Tibial artery (tissue), 4 donors: Measurements from ENCODE around the gene PRKAG2.

ENCODE experiments used
- DNase-seq, 2 donors: peaks; one replicate each; pipeline ENCODE4 v3.0.0-alpha.2; 2019
- H3K27ac ChIP-seq, 2 donors: fragments of 200-600 bp; sonication (generic) in 1 of 2; 1 replicate in 1 of 2; 2 replicates in 1 of 2; pipeline ENCODE4 v1.5.1; 2018 to 2019; ENCODE audit warnings: mild to moderate bottlenecking in 1 of 2
- H3K27me3 ChIP-seq, 2 donors: fragments of 200-600 bp; sonication (generic) in 1 of 2; one replicate each; pipeline versions ENCODE4 v1.5.1 to v1.6.0; 2016 to 2019
- H3K36me3 ChIP-seq, 3 donors: fragments of 200-600 bp; sonication (generic) in 2 of 3; one replicate each; pipeline ENCODE4 v1.5.1; 2016 to 2019; ENCODE audit warnings: mild to moderate bottlenecking in 2 of 3
- H3K4me1 ChIP-seq, 4 donors: fragments of 200-600 bp; sonication (generic) in 2 of 4; 1 replicate in 3 of 4; 2 replicates in 1 of 4; pipeline ENCODE4 v1.5.1; 2016 to 2019
- H3K4me3 ChIP-seq, 2 donors: fragments of 200-600 bp; sonication (generic) in 1 of 2; 1 replicate in 1 of 2; 2 replicates in 1 of 2; pipeline ENCODE4 v1.5.1; 2018 to 2019; ENCODE audit warnings: mild to moderate bottlenecking in 2 of 2
- H3K9me3 ChIP-seq, 3 donors: fragments of 200-600 bp; sonication (generic) in 1 of 3; one replicate each; pipeline ENCODE4 v1.5.1; 2016 to 2019
- CTCF ChIP-seq, 2 experiments: fragments of 200-600 bp in 1 of 2; fragments of 450-650 bp in 1 of 2; IDR thresholded peaks; one replicate each; pipeline ENCODE4 v1.5.1; 2017 to 2019; ENCODE audit warnings: antibody characterized with exemption in 2 of 2, mild to moderate bottlenecking in 1 of 2, moderate library complexity in 1 of 2
- intact Hi-C: fragments of 100-400 bp; cut with DNase I; formaldehyde crosslinking; loops from one replicate; pipeline ENCODE4 v1.15.0; 2023; ENCODE audit warnings: low total_unique reads

Gene PRKAG2

GRCh38 chr7:151865070-151865670 lies 11.7 kb downstream of the PRKAG2 start:
- H3K27ac ChIP-seq: no peak overlapping the region

GRCh38 chr7:151864561-151864960 lies 12.4 kb downstream of the PRKAG2 start:
- no peaks in the 10 kb centered on the region for H3K9me3 ChIP-seq
- H3K4me1 ChIP-seq: peaks cover 0 to 18% (median 12%) of the 10 kb centered on the region in 4 donors

More at GRCh38 chr7:151865070-151865670, 11.7 kb downstream of the PRKAG2 start:
- H3K9me3 ChIP-seq: no peaks in the 10 kb centered on the region
- H3K4me1 ChIP-seq: peaks cover 0 to 22% (median 13%) of the 10 kb centered on the region in 4 donors
- DNase-seq: no peak
- no peaks in the 10 kb centered on the region for H3K27me3 ChIP-seq
- no peak for TF ChIP-seq CTCF (IDR thresholded peaks at IDR 0.05)
- H3K36me3 ChIP-seq: no peaks in the 10 kb centered on the region
- H3K4me3 ChIP-seq: no peak overlapping the region
- intact Hi-C loops: no loop called here

DNA sequence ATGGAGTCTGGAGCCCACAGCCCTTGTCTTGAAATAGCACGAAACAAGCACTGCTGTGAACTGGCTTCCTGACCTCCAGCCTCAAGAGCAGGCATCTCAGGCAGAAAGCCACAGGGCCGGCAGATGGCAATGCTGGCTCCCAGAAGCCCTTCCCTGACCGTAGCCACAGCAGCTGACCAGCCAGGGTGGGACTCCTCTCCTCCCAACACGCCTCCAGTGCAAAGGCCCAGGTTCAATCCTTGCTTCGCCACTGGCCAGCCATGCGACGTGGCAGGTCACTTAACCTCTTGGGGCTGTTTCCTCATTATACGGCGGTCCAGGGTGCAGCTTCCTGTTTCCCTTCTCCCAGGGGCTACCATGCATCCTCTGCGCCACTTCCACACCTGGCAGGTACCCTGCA lies 12.8 kb downstream of the PRKAG2 start:
- TF ChIP-seq CTCF (IDR thresholded peaks at IDR 0.05): no peak

More at GRCh38 chr7:151864561-151864960, 12.4 kb downstream of the PRKAG2 start:
- peaks cover 0 to 3% (median 0%) of the 10 kb centered on the region in 3 donors for H3K36me3 ChIP-seq
- no peak overlapping the region for H3K4me3 ChIP-seq
- DNase-seq: no peak
- no peak for TF ChIP-seq CTCF (IDR thresholded peaks at IDR 0.05)
- intact Hi-C loops: no loop called here
- no peak overlapping the region for H3K27ac ChIP-seq
- H3K27me3 ChIP-seq: no peaks in the 10 kb centered on the region

GRCh38 chr7:151863386-151864079 lies 13.4 kb downstream of the PRKAG2 start:
- Histone ChIP-seq H3K36me3 (peaks cover 0 to 11% (median 0%) of the 10 kb centered on the region in 3 donors), H3K4me3 (no peak overlapping the region), H3K27me3 (no peaks in the 10 kb centered on the region), H3K9me3 (no peaks in the 10 kb centered on the region), H3K4me1 (peaks cover 0 to 12% (median 5%) of the 10 kb centered on the region in 4 donors), H3K27ac (no peak overlapping the region)
- intact Hi-C loops: no loop called here
- no peak for TF ChIP-seq CTCF (IDR thresholded peaks at IDR 0.05)
- no peak for DNase-seq

More for the DNA sequence above, 12.8 kb downstream of the PRKAG2 start:
- DNase-seq: no peak
- H3K4me3 ChIP-seq: no peak overlapping the region
- no peak overlapping the region for H3K27ac ChIP-seq
- peaks cover 0 to 17% (median 7%) of the 10 kb centered on the region in 4 donors for H3K4me1 ChIP-seq
- no peaks in the 10 kb centered on the region for H3K9me3 ChIP-seq
- H3K36me3 ChIP-seq: peaks cover 0 to 7% (median 0%) of the 10 kb centered on the region in 3 donors
- no peaks in the 10 kb centered on the region for H3K27me3 ChIP-seq
- intact Hi-C loops: no loop called here

DNA sequence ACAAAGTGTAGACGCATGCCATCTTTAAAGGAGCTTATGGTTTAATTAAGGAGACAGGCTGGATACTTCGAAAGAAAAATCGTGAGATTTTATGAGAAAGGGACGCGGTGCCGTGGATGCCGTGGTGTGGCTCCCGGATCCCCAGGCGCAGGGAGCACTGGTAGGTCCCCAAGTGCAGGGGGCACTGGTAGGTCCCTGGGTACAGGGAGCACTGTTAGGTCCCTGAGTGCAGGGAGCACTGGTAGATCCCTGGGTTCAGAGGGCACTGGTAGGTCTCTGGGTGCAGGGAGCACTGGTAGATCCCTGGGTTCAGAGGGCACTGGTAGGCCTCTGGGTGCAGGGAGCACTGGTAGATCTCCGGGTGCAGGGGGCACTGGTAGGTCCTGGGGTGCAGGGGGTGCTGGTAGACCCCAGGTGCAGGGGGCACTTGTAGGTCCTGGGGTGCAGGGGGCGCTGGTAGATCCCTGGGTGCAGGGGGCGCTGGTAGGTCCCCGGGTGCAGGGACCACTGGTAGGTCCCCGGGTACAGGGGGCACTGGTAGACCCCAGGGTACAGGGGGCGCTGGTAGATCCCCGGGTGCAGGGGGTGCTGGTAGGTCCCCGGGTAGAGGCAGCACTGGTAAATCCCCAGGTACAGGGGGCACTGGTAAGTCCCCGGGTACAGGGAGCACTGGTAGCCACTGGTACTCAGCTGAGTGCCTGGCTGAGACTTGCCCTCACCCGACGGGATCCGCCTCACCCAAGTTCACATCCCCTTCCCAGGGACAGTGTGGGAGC lies 14.1 kb downstream of the PRKAG2 start:
- no peak for DNase-seq
- H3K27me3 ChIP-seq: no peaks in the 10 kb centered on the region
- peaks cover 0 to 5% (median under 1%) of the 10 kb centered on the region in 4 donors for H3K4me1 ChIP-seq
- no peak for TF ChIP-seq CTCF (IDR thresholded peaks at IDR 0.05)
- H3K4me3 ChIP-seq: no peak overlapping the region
- intact Hi-C loops: no loop called here
- H3K9me3 ChIP-seq: no peaks in the 10 kb centered on the region
- peaks cover 0 to 11% (median 0%) of the 10 kb centered on the region in 3 donors for H3K36me3 ChIP-seq
- H3K27ac ChIP-seq: no peak overlapping the region
